Astrocyte of the cerebellum (primary cell): Measurements from ENCODE around the gene LRRC49.

Source experiments
- DNase-seq: peaks from one replicate; pipeline ENCODE4 v3.0.0-alpha.2; 2011; ENCODE audit warnings: low read depth
- H3K4me3 ChIP-seq: 2 replicates; pipeline ENCODE4 v1.5.1; 2011; ENCODE audit warnings: mild to moderate bottlenecking, low read depth, low read length, moderate library complexity
- in situ Hi-C: cut with HindIII; loops from 2 replicates; pipeline ENCODE4 v1.10.0; 2017; ENCODE audit warnings: low sequenced_read_pairs
- TF ChIP-seq, protein P1 (sequence below): IDR thresholded peaks from 2 replicates; pipeline ENCODE4 v1.5.1; 2012; ENCODE audit warnings: low read length, low read depth, moderate library complexity, mild to moderate bottlenecking; ENCODE audit errors: missing control alignments

Gene LRRC49

DNA sequence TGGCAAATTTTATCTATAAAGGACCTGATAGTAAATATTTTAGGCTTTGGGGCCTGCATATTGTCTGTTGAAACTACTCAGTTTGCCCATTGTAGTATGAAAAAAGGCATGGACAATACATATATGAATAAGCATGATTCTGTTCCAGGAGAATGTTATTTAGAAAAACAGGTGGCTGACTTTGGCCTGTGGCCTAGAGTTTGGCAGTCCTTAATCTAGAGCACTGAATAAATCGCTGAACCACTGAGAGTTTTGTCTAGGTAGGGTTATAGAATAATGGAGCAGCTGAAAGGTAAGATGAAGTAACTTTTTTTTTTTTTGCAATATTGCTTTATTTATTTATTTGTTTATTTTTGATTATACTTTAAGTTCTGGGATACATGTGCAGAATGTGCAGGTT is 75.0 kb downstream of the LRRC49 start:
- TF ChIP-seq, protein P1, sequence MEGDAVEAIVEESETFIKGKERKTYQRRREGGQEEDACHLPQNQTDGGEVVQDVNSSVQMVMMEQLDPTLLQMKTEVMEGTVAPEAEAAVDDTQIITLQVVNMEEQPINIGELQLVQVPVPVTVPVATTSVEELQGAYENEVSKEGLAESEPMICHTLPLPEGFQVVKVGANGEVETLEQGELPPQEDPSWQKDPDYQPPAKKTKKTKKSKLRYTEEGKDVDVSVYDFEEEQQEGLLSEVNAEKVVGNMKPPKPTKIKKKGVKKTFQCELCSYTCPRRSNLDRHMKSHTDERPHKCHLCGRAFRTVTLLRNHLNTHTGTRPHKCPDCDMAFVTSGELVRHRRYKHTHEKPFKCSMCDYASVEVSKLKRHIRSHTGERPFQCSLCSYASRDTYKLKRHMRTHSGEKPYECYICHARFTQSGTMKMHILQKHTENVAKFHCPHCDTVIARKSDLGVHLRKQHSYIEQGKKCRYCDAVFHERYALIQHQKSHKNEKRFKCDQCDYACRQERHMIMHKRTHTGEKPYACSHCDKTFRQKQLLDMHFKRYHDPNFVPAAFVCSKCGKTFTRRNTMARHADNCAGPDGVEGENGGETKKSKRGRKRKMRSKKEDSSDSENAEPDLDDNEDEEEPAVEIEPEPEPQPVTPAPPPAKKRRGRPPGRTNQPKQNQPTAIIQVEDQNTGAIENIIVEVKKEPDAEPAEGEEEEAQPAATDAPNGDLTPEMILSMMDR: no peak
- DNase-seq: no peak
- no peak overlapping the region for H3K4me3 ChIP-seq
- in situ Hi-C loops: no loop called here

- DNase-seq: peak; percentile 53
- no peak overlapping the region for H3K4me3 ChIP-seq
- in situ Hi-C loops: no loop called here
- TF ChIP-seq, protein P1: peak; percentile 27
Observed at GRCh38 chr15:70974004-70974832, 81.6 kb downstream of the LRRC49 start.

- in situ Hi-C loops: no loop called here
- DNase-seq: peak; percentile 15
- no peak overlapping the region for H3K4me3 ChIP-seq
- TF ChIP-seq, protein P1: no peak
Observed at GRCh38 chr15:70976851-70977250, 84.2 kb downstream of the LRRC49 start.

DNA sequence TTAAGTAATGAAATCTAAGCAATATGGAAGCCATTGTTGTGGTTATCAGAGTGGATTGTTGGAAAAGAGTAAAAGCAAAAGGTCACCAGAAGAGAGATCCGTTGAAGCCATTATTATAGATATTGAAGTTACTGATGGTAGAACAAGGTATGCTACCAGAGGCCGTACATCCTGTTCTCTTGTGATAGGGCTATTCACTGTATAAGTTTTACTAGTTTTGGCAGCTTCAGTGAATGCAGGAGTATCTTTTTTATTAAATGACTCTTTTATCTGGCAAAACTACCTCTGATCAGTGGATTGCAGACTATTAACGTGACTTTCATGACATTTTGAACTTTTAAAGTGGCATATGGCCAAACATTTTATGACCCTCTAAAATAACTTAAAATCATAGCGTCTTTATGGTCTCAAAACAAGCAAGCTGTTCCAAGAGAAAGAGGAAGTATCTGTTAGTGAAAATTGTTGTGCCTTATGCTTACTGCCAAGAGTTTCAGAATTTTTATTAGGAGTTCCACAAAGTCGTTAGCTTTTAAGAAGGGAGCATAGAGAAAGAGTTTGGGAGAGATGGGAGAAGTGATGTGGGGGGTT is 102.9 kb downstream of the LRRC49 start:
- TF ChIP-seq, protein P1: no peak
- no peak for DNase-seq
- no peak overlapping the region for H3K4me3 ChIP-seq
- in situ Hi-C loops: no loop called here

- H3K4me3 ChIP-seq: no peak overlapping the region
- TF ChIP-seq, protein P1: no peak
- in situ Hi-C loops: no loop called here
- DNase-seq: no peak
Observed at GRCh38 chr15:70998319-70998718, 105.7 kb downstream of the LRRC49 start.

DNA sequence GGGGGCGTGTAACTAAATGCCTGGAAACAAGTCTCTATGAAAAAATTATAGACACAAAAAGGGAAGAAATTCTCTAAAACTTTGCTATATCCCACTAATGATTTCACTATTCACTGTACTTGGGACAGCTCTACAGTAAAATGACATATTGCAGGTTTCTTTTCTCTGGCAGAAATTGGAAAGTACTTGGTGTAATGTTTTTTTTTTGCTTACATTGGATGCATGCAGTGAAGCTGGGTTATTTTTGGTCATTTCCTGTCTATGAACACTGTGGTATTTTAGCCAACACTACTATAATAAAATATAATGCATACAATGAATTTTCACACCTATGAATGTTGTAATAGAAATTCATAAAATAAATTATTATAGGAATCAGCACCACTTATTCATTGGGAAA is 109.7 kb downstream of the LRRC49 start:
- no peak overlapping the region for H3K4me3 ChIP-seq
- no peak for DNase-seq
- in situ Hi-C loops: no loop called here
- TF ChIP-seq, protein P1: no peak
